ENCODE data around the gene ENG.

GRCh38 chr9:127796225-127796813 is 58.1 kb downstream of the ENG start:
- no peak for TF ChIP-seq CTCF (IDR thresholded peaks at IDR 0.05 in 8 of 11, conservative IDR thresholded peaks at IDR 0.05 in 3 of 11)
- no peak for TF ChIP-seq POLR2A (IDR thresholded peaks at IDR 0.05)
